GM18517 (cell line): ENCODE measurements around the gene CD4.

ENCODE experiments used
- ATAC-seq: cut with Tn5 transposase; IDR thresholded peaks from one replicate; pipeline ENCODE4 v1.9.1; 2021; ENCODE audit warnings: mild to moderate bottlenecking, moderate library complexity; ENCODE audit not compliant: unreplicated experiment

The CD4 gene

DNA sequence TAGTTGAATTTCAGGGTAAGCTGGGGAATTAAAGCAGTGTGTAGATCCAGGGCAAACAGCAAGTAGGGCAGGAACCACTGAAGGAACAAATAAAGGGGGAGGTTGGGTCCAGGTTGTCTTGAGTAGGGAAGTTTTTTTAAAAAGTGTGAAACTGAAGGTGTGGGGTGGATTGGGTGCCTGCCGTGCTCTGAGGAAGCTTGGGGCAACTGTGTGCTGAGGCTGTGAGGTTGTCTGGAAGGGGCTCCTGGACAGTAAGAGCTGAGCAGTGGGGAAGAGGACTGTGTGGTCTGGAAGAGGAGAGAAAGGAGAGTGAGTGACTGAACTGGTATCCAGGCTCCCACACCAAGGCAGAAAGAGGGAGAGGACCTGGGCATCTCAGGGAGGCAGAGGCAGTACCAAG lies 21.4 kb downstream of the CD4 start:
- no peak for ATAC-seq

DNA sequence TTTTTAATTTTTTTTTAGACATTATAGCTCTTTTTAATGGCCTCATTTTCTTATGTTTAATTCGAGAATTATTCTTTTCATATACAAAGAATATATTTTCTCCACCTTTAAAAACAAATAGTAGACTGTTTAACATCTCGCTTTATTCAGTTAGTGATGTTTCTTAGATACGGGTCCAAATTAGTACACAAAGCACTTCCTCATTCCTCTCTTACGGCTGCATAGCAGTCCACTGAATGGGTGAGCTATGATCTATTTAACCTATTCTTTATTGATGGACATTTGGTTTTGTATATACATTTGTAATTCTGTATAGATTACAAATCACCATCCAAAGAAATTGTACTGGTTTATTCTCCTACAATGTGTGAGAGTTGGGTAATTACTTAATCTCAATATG lies 24.0 kb downstream of the CD4 start:
- no peak for ATAC-seq

DNA sequence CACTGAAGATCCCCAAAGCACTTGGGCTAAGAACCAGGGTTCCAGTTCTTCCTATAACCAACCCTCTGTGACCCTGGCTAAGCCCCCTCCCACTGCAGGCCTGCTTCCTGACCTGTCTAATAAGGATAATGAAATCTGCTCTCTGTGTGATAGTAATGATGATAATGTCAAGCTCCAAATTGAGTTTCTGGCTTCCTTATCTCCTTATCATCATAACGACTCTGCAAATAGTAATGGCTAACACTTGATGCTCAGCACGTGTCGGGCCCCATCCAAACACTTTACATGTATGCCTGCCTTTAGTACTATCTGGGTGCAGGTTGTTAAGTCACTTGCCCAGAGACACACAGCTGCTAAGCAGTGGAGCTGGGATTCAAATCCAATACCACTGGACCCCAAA lies 27.3 kb downstream of the CD4 start:
- ATAC-seq: no peak

DNA sequence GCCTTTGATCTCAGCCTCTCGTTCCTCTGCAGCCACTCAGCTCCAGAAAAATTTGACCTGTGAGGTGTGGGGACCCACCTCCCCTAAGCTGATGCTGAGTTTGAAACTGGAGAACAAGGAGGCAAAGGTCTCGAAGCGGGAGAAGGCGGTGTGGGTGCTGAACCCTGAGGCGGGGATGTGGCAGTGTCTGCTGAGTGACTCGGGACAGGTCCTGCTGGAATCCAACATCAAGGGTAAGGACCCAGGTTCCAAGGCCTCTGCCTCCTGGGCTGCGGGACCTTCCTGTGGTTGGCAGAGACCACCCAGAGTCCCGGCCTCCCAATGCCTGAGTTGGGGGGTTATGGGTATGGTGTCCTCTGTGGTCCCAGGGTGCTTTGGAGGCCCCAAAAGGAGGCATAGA lies 27.8 kb downstream of the CD4 start:
- no peak for ATAC-seq

DNA sequence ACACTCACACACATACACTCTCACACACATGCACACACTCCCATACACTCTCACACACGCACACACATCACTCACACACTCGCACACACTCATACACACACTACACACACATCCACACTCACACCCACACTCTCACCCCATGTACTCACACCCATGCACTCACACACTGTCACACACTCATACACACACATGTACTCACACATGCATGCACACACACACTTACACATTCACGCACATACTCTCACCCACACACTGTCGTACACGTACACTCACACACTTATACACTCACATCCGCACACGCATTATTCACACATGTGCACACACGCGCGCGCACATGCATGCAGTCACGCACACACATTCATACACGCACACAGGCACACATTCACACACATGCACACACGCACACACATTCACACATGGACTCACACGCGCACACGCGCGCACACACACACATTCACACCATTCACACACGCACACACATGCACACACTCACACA lies 28.4 kb downstream of the CD4 start:
- no peak for ATAC-seq

DNA sequence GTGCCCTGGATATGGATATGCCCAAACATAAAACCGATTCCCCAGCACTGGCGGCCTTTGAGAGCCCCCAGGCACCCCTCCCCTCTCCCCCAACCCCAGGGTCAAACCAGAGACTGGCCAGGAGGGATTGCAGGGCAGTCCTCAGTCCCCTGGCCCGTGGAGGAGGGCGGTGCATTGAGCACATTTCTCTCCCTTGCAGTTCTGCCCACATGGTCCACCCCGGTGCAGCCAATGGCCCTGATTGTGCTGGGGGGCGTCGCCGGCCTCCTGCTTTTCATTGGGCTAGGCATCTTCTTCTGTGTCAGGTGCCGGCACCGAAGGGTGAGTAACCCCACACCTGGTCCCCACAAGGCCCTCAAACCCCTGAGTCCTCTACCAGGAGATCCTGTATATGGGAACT lies 28.9 kb downstream of the CD4 start:
- no peak for ATAC-seq

DNA sequence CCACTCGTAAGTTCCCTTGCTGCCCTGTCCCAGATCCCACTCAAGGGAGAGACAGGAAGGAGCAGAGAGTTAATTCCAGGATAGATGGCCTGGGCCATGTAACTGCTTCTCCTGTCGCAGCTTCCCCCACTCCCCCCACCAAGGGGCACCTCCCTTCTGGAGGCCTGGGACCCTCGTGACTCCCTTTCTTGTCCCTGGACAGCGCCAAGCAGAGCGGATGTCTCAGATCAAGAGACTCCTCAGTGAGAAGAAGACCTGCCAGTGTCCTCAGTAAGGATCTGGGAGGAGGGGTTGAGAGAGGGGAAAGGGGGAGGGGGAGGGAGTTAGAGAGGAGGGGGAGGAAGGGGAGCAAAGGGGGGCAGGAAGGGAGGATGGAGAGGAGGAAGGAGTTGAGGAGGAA lies 29.3 kb downstream of the CD4 start:
- no peak for ATAC-seq

DNA sequence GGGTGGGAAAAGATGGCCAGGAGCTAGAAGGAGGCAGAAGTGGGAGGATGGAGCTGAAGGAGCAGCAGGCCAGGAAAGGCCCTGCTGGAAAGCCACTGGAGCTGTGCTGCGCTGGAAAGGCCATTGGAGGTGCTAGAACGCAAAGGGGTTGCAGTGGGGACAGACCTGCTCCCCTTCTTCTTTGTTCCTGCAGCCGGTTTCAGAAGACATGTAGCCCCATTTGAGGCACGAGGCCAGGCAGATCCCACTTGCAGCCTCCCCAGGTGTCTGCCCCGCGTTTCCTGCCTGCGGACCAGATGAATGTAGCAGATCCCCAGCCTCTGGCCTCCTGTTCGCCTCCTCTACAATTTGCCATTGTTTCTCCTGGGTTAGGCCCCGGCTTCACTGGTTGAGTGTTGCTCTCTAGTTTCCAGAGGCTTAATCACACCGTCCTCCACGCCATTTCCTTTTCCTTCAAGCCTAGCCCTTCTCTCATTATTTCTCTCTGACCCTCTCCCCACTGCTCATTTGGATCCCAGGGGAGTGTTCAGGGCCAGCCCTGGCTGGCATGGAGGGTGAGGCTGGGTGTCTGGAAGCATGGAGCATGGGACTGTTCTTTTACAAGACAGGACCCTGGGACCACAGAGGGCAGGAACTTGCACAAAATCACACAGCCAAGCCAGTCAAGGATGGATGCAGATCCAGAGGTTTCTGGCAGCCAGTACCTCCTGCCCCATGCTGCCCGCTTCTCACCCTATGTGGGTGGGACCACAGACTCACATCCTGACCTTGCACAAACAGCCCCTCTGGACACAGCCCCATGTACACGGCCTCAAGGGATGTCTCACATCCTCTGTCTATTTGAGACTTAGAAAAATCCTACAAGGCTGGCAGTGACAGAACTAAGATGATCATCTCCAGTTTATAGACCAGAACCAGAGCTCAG lies 30.0 kb downstream of the CD4 start:
- no peak for ATAC-seq

DNA sequence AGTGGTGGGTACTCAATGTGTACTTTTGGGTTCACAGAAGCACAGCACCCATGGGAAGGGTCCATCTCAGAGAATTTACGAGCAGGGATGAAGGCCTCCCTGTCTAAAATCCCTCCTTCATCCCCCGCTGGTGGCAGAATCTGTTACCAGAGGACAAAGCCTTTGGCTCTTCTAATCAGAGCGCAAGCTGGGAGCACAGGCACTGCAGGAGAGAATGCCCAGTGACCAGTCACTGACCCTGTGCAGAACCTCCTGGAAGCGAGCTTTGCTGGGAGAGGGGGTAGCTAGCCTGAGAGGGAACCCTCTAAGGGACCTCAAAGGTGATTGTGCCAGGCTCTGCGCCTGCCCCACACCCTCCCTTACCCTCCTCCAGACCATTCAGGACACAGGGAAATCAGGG lies 30.8 kb downstream of the CD4 start:
- ATAC-seq: no peak

DNA sequence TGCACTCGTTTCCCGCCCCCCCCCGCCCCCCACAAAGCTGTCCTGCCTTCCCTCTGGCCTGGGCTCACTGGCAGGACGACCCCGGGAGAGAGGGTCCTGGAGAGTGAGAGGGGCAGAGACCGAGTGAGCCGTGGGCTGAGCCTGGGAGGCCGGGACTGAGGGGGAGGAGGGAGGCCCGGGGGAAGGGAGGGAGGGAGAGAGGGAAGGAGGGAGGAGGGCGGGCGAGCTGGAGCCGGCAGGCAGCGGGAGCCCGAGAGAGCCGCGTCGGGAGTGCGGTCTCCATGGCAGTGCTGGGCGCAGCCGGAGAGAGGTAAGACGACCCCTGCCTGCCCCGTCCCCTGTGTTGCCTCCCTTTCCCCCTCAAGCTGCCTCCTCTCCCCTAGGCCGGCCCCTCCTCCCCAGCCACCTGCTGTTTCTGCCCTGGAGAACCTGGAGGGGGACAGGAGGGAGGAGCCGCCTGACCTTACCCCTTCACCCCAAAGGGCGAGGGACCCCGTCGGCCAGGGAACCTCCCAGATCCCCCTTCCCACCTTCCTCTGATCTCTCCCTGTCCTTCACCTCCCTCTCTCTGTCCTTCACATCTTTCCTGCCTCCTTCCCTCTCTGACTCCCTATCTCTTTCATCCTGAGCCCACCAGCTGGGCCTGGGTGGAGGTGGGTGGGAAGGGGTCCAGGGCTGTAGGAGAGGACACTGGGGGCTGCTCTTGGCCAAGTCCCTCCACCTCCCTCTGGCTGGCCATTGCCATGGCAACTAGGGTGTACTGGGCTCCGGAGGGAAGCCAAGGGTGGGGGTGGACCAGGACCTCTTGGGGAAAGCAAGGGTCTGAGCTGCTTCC lies 32.5 kb downstream of the CD4 start, which contains the start of gene GPR162:
Gene GPR162, plus strand, starts transcription at position 231 of the 835 bp plus-strand sequence. CDS start 2,078 bp downstream, outside the sequence.
- no peak for ATAC-seq

DNA sequence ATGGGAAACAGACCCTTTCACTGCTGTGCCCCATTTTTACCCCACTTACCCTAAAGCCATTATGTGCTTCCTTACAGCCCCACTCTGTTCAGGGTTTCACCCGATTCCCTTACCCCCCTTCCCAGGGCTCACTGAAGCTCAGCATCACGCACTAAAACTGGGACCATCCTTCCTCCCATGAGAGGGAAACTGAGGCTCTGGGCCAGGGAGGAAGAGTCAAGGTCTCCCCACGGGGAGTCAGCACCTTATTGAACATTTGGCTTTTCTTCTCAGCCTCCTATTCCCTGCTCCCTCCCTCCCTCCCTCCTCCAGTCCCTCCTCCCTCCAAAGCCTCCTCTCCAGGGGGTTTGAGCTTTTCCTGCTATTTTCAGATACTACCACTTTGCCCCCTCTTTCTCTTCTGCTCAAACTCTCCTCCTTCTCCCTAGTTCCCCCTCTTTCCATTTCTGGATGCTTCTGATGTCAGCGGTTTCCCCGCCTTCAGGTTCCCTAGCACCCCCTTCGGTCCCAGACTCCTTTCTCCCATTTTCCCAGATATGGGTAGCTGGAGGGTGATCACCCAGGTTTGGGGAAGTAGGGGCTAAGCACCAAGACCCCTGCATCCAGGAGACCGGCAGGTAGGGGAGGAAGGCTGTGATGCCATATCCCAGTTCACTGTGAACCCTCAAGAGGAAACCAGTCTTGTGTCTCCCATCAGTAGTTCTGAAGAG lies 33.3 kb downstream of the CD4 start:
- ATAC-seq: no peak

DNA sequence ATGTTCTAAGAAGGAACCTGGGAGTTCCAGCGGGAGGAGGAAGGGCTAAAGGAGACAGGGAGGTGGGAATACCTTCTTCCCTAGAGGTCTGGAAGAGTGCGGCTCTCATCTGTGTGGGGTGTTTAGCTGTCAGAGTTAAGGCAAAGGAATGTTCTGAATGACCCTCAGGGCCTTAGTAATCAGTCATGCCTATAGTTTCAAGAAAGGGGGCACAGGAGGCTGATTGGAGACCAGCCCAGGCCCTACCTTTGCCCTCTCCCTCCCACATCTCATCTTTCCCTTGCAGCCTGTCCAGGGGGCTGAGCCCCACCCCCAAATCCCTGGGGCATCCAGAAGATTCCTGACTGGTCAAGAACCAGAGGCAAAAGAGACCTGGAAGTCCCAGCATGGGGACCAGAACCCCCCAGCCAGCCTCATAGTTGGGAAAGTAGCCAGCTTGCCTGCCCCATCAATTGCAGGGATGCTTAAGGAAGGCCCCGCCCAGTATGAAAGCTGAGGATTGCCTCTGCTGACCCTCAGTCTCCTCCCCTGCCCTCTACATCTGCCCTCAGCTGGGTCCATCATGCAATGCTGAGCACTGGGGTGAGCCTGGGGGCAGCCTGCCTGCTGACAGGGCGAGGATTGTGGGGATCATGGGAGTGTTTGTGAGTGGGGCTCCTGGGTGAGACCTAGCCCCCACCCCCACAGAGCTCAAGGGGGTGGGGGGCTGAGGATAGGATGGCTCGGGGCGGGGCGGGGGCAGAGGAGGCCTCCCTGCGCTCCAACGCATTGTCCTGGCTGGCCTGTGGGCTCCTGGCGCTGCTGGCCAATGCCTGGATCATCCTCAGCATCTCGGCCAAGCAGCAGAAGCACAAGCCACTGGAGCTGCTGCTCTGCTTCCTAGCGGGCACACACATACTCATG lies 34.1 kb downstream of the CD4 start:
- no peak for ATAC-seq

DNA sequence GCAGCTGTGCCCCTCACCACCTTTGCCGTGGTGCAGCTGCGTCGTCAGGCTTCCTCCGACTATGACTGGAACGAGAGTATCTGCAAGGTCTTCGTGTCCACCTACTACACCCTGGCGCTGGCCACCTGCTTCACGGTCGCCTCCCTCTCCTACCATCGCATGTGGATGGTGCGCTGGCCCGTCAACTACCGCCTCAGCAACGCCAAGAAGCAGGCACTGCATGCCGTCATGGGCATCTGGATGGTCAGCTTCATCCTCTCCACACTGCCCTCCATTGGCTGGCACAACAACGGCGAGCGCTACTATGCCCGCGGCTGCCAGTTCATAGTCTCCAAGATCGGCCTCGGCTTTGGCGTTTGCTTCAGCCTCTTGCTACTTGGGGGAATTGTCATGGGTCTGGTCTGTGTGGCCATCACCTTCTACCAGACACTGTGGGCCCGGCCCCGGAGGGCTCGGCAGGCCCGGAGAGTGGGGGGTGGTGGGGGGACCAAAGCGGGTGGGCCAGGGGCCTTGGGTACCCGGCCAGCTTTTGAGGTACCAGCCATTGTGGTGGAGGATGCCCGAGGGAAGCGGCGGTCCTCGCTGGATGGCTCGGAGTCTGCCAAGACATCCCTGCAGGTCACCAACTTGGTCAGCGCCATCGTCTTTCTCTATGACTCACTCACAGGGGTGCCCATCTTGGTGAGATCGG lies 34.9 kb downstream of the CD4 start:
- ATAC-seq: no peak

DNA sequence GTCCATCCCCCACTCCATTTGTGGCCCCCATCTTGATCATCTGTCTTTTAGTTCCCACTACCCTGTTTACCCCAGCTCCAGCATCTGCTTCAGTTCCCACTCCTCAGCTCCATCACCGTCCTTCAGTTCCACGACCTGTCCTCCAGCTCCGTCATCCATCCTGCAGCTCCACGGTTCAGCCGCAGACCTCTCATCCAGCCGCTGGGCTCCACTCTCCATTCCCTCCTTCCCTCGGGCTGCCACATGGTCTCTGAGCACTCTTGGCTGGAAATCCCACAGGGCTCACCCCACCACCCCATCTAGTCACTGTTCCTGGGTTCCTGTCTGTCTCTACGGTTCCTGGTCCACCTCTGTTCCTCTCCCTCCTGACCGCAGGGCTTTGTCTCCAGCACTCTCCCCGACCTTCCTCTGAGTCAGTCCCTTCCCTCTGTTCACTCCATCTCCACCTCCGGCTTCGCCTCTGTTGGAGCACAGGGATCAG lies 35.6 kb downstream of the CD4 start:
- ATAC-seq: no peak

DNA sequence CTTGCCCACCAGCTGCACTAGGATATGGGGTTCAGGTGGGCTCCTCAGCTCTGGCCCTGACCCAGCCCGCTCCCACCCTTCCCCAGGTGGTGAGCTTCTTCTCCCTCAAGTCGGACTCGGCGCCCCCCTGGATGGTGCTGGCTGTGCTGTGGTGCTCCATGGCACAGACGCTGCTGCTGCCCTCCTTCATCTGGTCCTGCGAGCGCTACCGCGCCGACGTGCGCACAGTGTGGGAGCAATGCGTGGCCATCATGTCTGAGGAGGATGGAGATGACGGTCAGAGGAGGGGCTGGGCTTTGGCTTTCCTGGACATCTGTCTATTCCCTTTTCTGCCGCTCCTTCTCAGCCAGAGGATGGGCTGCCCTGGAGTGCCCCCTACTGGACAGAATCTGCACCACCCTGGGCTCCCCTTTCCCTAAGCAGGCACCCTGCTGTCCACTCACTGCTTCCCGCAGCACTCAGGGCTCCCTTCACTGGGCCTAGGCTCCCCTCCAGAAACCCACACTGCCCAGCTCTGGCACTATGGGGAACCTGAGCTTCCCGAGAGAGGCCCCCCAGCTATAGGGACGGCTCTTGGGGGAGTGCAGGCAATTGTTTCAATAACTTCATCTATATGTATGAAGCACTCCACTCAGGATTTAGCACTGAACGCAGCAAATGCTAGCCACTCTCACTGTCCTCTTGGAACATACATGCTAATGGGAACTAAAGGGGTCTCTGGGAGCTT lies 36.2 kb downstream of the CD4 start:
- no peak for ATAC-seq

DNA sequence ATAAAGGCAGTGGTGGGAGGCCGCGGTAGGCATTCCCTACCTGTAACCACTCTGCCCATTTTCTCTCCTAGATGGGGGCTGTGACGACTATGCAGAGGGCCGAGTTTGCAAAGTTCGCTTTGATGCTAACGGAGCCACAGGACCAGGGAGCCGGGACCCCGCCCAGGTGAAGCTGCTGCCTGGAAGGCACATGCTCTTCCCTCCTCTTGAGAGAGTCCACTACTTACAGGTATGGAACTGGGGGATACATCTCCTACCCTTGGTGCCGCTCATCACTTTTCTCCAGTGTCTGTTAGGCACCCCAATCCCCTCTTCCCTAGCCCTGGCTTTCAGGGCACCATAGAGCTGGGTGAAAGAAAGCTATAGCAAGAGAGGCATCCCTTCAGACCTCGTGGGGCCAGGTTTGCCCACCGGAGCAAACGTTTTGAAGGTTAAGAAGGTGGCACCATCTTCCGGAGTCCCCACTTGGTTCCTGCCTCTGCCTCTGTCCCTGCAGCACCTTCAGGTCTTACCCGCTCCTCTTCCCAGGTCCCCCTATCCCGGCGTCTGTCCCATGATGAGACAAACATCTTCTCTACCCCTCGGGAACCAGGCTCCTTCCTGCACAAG lies 36.9 kb downstream of the CD4 start:
- ATAC-seq: no peak

DNA sequence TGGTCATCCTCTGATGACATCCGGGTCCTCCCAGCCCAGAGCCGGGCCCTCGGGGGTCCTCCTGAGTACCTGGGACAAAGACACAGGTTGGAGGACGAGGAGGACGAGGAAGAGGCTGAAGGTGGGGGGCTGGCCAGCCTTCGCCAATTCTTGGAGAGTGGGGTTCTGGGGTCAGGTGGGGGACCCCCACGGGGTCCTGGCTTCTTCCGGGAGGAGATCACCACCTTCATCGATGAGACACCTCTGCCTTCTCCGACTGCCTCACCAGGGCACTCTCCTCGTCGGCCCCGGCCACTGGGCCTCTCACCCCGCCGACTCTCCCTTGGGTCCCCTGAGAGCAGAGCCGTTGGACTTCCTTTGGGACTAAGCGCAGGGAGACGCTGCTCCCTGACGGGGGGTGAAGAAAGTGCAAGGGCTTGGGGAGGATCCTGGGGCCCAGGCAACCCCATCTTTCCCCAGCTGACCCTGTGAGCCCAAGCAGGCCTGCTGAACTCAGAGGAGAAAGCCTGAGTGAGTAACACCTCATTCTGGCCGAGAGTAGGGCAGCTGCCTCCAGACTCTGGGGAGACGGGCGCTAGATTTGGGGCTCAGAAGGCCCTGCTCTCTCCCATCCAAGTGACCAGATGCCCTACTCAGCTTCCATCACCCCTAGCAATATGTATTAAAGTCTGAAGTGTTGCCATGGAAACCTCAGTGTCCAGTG lies 37.6 kb downstream of the CD4 start:
- ATAC-seq: no peak
